Thyroid gland (tissue), 4 donors: ENCODE data around the gene UCN2.

ENCODE experiments used
- CTCF ChIP-seq, 6 experiments: fragments of 200-600 bp in 3 of 6; fragments of 450-650 bp in 3 of 6; sonication (generic) in 3 of 6; IDR thresholded peaks; one replicate each; pipeline ENCODE4 v1.5.1; 2016 to 2019; ENCODE audit warnings: antibody characterized with exemption in 6 of 6, mild to moderate bottlenecking in 2 of 6, inconsistent platforms in 1 of 6, moderate library complexity in 1 of 6
- POLR2A ChIP-seq, 2 donors: fragments of 450-650 bp; IDR thresholded peaks; one replicate each; pipeline ENCODE4 v1.6.1; 2017; ENCODE audit warnings: antibody characterized with exemption in 2 of 2, mild to moderate bottlenecking in 2 of 2, moderate library complexity in 1 of 2

- no peak for TF ChIP-seq POLR2A (IDR thresholded peaks at IDR 0.05)
- TF ChIP-seq CTCF (IDR thresholded peaks at IDR 0.05): no peak
Measured at GRCh38 chr3:48548126-48548525, 15.5 kb downstream of the UCN2 start.
